DOHH2 (cell line): ENCODE results near the gene FAM153A.
"Not testable (repeated sequence)": the region's sequence is repeated elsewhere in the genome, so short reads cannot be mapped to it uniquely, and the experiment has no call there.

Experiments
- EZH2phosphoT487 ChIP-seq: fragments of 200-600 bp; sonication (generic); IDR thresholded peaks from 2 replicates; pipeline ENCODE4 v1.6.1; 2017; ENCODE audit warnings: borderline replicate concordance, mild to moderate bottlenecking, antibody characterized with exemption, low read length, moderate library complexity, mixed read lengths
- TF ChIP-seq, protein P1 (sequence below): fragments of 200-600 bp; sonication (generic); IDR thresholded peaks from one replicate; pipeline ENCODE4 v1.5.1; 2014; ENCODE audit warnings: antibody characterized with exemption, mild to moderate bottlenecking, low read depth, low read length; ENCODE audit not compliant: poor library complexity, severe bottlenecking

DNA sequence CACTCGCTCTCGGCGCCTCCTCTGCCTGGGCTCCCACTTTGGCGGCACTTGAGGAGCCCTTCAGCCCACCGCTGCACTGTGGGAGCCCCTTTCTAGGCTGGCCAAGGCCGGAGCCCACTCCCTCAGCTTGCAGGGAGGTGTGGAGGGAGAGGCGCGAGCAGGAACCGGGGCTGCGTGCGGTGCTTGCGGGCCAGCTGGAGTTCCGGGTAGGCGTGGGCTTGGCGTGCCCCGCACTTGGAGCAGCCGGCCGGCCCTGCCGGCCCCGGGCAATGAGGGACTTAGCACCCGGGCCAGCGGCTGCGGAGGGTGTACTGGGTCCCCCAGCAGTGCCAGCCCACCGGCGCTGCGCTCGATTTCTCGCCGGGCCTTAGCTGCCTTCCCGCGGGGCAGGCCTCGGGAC lies 94.6 kb downstream of the FAM153A start:
- TF ChIP-seq, protein P1, sequence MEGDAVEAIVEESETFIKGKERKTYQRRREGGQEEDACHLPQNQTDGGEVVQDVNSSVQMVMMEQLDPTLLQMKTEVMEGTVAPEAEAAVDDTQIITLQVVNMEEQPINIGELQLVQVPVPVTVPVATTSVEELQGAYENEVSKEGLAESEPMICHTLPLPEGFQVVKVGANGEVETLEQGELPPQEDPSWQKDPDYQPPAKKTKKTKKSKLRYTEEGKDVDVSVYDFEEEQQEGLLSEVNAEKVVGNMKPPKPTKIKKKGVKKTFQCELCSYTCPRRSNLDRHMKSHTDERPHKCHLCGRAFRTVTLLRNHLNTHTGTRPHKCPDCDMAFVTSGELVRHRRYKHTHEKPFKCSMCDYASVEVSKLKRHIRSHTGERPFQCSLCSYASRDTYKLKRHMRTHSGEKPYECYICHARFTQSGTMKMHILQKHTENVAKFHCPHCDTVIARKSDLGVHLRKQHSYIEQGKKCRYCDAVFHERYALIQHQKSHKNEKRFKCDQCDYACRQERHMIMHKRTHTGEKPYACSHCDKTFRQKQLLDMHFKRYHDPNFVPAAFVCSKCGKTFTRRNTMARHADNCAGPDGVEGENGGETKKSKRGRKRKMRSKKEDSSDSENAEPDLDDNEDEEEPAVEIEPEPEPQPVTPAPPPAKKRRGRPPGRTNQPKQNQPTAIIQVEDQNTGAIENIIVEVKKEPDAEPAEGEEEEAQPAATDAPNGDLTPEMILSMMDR, result not testable (repeated sequence)
- not testable (repeated sequence) for TF ChIP-seq EZH2phosphoT487
